ENCODE measurements around the gene GSK3A. TPM values are rescaled to one million over a fixed set of nuclear protein-coding genes. Genes with fewer than 3 reads are reported as not detected.

Gene GSK3A
- total and polyA plus RNA-seq, 2 experiments from 2014 or later: 17.7 to 40.7 TPM

GRCh38 chr19:42291435-42291810 is 49.0 kb upstream of the GSK3A start:
- H3K4me3 Mint-ChIP-seq: peak overlapping the region; percentile 22; the same call in 1 of the 3 replicates
- DNase-seq (ENCODE audit: low spot score) (peak; percentile 61), ATAC-seq (peak; percentile 21)
- H3K36me3 ChIP-seq (ENCODE audit: insufficient read depth): peaks cover 4% of the 10 kb centered on the region; the same call in 1 of the 2 replicates
- H3K4me2 ChIP-seq: no peak overlapping the region
- H3K27ac Mint-ChIP-seq: peak overlapping the region; percentile 67
- peaks cover 41% of the 10 kb centered on the region for H3K36me3 Mint-ChIP-seq (ENCODE audit: low read depth)
- H4K20me1 ChIP-seq (replicated peaks; ENCODE audit: insufficient read depth): peaks cover 11% of the 10 kb centered on the region; the same call in 1 of the 2 replicates
- no peaks in the 10 kb centered on the region for H3K9me2 ChIP-seq (ENCODE audit: insufficient read depth)
- no peaks in the 10 kb centered on the region for H3K9me3 Mint-ChIP-seq
- peaks cover 11% of the 10 kb centered on the region for H3F3A ChIP-seq (replicated peaks; ENCODE audit: low read depth)
- no peak overlapping the region for H3K27ac ChIP-seq (ENCODE audit: low read depth)
- H2AFZ ChIP-seq: no peak overlapping the region
- H3K4me1 Mint-ChIP-seq: peaks cover 23% of the 10 kb centered on the region
- peaks cover 16% of the 10 kb centered on the region for H3K27me3 Mint-ChIP-seq (ENCODE audit: insufficient read depth, low read depth, poor library complexity)
- TF ChIP-seq ZNF114 (CRISPR knock-in tag; IDR thresholded peaks at IDR 0.05) (no peak), ZNF331 (CRISPR knock-in tag; IDR thresholded peaks at IDR 0.05; ENCODE audit: low read depth) (no peak), STAT1 (IDR thresholded peaks at IDR 0.05; ENCODE audit: unreplicated experiment) (no peak), CTCF (conservative IDR thresholded peaks at IDR 0.05; ENCODE audit: low read depth in 2 of 2) (no peak), CREB1 (CRISPR knock-in tag; IDR thresholded peaks at IDR 0.05; ENCODE audit: low read depth) (no peak), ETS1 (IDR thresholded peaks at IDR 0.05) (no peak; the same call in 1 of the 2 replicates), ZNF462 (CRISPR knock-in tag; IDR thresholded peaks at IDR 0.05) (no peak), JUNB (IDR thresholded peaks at IDR 0.05; ENCODE audit: unreplicated experiment) (no peak), POLR2AphosphoS5 (IDR thresholded peaks at IDR 0.05; ENCODE audit: low read depth) (no peak; the same call in 1 of the 2 replicates), REST (IDR thresholded peaks at IDR 0.05; ENCODE audit: unreplicated experiment) (no peak), NANOG (IDR thresholded peaks at IDR 0.05; ENCODE audit: borderline replicate concordance) (no peak), EZH2phosphoT487 (IDR thresholded peaks at IDR 0.05; ENCODE audit: unreplicated experiment) (no peak), EZH2 (IDR thresholded peaks at IDR 0.05; ENCODE audit: low read depth, unreplicated experiment) (no peak)
- no peaks in the 10 kb centered on the region for H3K79me2 ChIP-seq (replicated peaks; ENCODE audit: insufficient read depth)
- no peak overlapping the region for H3K4me3 ChIP-seq
- H3K27me3 ChIP-seq (ENCODE audit: insufficient read depth): no peaks in the 10 kb centered on the region
- peaks cover 6% of the 10 kb centered on the region; the same call in 1 of the 2 replicates for H3K4me1 ChIP-seq (ENCODE audit: insufficient read depth)
